ENCODE measurements around the gene EIF4G3.
A peak's percentile ranks its signal among the peaks of the same experiment; 100 is the strongest.
"Not testable (repeated sequence)": the region's sequence is repeated elsewhere in the genome, so short reads cannot be mapped to it uniquely, and the experiment has no call there.

EIF4G3 gene

DNA sequence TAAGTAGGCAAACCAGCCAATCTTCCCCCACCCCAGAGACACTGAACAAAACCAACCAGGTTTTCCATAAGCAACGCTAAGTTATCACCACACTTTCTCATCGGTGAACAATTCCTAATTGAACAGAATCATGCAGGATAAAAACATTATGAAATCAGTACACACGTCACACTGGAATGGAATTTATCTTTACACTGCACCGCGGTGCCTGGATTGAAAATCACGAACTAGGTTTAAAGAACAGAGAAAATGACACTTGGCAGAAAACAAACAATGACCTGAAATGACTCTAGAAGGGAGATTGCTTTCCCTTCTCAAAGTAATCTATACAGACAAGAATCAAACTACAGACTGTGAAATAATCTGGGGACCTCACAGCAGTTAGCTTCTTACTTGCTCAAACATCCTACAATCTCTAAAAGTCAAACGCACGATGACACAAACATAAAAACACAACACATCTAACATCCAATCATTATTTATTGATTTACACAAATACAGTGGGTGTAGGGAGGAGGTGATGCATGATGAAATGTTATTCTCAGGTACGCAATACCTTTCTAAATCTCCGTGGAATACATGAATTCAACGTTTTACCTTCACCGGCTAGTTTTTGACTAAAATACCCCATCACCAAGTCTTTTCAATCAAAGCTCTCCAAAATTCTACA is 1.9 kb downstream of the EIF4G3 start:
- peak; percentile 10 for ATAC-seq
- TF ChIP-seq SNAI2 (CRISPR knock-in tag; IDR thresholded peaks at IDR 0.05) (no peak), ZNF565 (CRISPR knock-in tag; conservative IDR thresholded peaks at IDR 0.05; ENCODE audit: low read depth) (no peak), ZFP30 (CRISPR knock-in tag; IDR thresholded peaks at IDR 0.05) (no peak), ARNTL (CRISPR knock-in tag; IDR thresholded peaks at IDR 0.05; ENCODE audit: borderline replicate concordance, low read depth) (no peak), OSR1 (CRISPR knock-in tag; IDR thresholded peaks at IDR 0.05) (no peak), ZFP3 (CRISPR knock-in tag; IDR thresholded peaks at IDR 0.05) (no peak), TOX (CRISPR knock-in tag; IDR thresholded peaks at IDR 0.05; ENCODE audit: borderline replicate concordance) (no peak)
- TF ChIP-seq, protein P1, sequence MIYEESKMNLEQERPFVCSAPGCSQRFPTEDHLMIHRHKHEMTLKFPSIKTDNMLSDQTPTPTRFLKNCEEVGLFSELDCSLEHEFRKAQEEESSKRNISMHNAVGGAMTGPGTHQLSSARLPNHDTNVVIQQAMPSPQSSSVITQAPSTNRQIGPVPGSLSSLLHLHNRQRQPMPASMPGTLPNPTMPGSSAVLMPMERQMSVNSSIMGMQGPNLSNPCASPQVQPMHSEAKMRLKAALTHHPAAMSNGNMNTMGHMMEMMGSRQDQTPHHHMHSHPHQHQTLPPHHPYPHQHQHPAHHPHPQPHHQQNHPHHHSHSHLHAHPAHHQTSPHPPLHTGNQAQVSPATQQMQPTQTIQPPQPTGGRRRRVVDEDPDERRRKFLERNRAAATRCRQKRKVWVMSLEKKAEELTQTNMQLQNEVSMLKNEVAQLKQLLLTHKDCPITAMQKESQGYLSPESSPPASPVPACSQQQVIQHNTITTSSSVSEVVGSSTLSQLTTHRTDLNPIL (CRISPR knock-in tag; IDR thresholded peaks at IDR 0.05; ENCODE audit: low read depth): no peak
- TF ChIP-seq, protein P2, sequence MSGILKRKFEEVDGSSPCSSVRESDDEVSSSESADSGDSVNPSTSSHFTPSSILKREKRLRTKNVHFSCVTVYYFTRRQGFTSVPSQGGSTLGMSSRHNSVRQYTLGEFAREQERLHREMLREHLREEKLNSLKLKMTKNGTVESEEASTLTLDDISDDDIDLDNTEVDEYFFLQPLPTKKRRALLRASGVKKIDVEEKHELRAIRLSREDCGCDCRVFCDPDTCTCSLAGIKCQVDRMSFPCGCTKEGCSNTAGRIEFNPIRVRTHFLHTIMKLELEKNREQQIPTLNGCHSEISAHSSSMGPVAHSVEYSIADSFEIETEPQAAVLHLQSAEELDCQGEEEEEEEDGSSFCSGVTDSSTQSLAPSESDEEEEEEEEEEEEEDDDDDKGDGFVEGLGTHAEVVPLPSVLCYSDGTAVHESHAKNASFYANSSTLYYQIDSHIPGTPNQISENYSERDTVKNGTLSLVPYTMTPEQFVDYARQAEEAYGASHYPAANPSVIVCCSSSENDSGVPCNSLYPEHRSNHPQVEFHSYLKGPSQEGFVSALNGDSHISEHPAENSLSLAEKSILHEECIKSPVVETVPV (CRISPR knock-in tag; IDR thresholded peaks at IDR 0.05): no peak

DNA sequence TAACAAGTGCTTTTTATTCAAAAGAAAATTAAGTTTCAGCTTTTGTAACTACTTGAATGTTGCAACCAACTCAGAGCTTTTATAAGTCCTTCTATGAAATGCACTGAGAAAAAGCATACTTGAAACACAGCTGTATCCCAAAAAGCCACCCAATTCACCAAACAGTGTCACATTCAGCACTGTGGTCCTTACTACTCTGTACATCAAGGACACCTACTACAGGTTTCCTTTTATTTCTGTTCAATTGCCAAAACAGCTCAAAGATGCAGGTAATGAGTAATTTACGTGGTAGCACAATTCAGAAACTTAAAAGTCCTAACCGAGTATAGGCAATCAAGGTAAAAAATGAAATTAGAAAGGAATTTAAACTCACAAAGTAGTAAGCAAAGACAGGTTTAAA is 2.5 kb downstream of the EIF4G3 start:
- no peak for TF ChIP-seq RARB (CRISPR knock-in tag; IDR thresholded peaks at IDR 0.05)
- ATAC-seq: no peak

DNA sequence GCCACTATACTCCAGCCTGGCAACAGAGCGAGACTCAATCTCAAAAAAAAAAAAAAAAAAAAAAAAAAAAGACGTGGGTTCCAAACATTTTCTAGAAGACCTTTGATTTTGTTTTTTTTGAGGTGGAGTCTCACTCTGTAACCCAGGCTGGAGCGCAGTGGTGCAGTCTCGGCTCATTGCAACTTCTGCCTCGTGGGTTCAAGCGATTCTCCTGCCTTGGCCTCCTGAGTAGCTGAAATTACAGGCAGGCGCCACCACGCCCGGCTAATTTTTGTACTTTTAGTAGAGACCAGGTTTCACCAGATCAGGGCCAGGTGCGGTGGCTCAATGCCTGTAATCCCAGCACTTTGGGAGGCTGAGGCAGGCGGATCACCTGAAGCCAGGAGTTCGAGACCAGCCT is 3.6 kb downstream of the EIF4G3 start:
- not testable (repeated sequence) for ATAC-seq

DNA sequence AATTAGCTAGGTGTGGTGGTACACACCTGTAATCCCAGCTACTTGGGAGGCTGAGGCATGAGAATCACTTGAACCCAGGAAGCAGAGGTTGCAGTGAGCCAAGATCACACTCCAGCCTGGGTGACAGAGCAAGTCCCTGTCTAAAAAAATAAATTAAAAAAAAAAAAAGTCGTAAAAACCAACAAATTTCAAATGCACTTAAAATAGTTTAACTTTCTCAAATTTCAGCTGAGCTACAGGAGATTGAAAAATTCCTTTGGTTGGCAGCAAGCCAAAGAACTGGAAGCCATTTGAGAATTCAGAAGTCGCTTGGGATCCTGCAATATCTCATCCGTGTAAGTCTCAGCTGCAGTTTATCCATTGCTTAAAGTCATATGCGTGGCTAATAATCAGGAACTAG is 5.9 kb downstream of the EIF4G3 start:
- peak; percentile 66 for ATAC-seq
- TF ChIP-seq ISL1 (CRISPR knock-in tag; IDR thresholded peaks at IDR 0.05): peak; percentile 49; the same call in 1 of the 2 replicates

DNA sequence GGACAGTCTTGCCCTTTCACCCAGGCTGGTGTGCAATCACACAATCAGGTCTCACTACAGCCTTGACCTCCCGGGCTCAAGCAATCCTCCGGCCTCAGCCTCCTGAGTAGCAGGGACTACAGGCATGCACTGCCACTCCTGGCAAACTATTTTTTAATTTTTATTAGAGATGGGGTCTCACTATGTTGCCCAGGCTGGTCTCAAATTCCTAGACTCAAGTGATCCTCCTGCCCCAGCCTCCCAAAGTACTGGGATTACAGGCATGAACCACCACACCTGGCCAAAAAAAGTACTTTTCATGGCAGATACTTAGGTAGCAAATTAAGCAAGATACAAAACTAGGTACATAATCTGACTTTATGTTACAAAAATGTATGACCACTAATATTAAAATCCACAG is 8.3 kb downstream of the EIF4G3 start:
- ATAC-seq: no peak
- TF ChIP-seq ESRRG (CRISPR knock-in tag; IDR thresholded peaks at IDR 0.05) (no peak), TCF4 (CRISPR knock-in tag; IDR thresholded peaks at IDR 0.05; ENCODE audit: borderline replicate concordance) (no peak), ZFP3 (CRISPR knock-in tag; IDR thresholded peaks at IDR 0.05) (no peak), RARB (CRISPR knock-in tag; IDR thresholded peaks at IDR 0.05) (no peak), ISL1 (CRISPR knock-in tag; IDR thresholded peaks at IDR 0.05) (no peak), ZNF565 (CRISPR knock-in tag; conservative IDR thresholded peaks at IDR 0.05; ENCODE audit: low read depth) (no peak), ZNF70 (CRISPR knock-in tag; IDR thresholded peaks at IDR 0.05) (no peak), SNAI2 (CRISPR knock-in tag; IDR thresholded peaks at IDR 0.05) (no peak), GLIS3 (CRISPR knock-in tag; IDR thresholded peaks at IDR 0.05) (no peak), CSDC2 (CRISPR knock-in tag; IDR thresholded peaks at IDR 0.05) (no peak), ZFP30 (CRISPR knock-in tag; IDR thresholded peaks at IDR 0.05) (no peak), OSR1 (CRISPR knock-in tag; IDR thresholded peaks at IDR 0.05) (no peak), ZNF8 (CRISPR knock-in tag; IDR thresholded peaks at IDR 0.05) (no peak), BACH2 (CRISPR knock-in tag; IDR thresholded peaks at IDR 0.05; ENCODE audit: borderline replicate concordance) (no peak)
- TF ChIP-seq, protein P1 (CRISPR knock-in tag; IDR thresholded peaks at IDR 0.05; ENCODE audit: low read depth): no peak
- TF ChIP-seq, protein P3, sequence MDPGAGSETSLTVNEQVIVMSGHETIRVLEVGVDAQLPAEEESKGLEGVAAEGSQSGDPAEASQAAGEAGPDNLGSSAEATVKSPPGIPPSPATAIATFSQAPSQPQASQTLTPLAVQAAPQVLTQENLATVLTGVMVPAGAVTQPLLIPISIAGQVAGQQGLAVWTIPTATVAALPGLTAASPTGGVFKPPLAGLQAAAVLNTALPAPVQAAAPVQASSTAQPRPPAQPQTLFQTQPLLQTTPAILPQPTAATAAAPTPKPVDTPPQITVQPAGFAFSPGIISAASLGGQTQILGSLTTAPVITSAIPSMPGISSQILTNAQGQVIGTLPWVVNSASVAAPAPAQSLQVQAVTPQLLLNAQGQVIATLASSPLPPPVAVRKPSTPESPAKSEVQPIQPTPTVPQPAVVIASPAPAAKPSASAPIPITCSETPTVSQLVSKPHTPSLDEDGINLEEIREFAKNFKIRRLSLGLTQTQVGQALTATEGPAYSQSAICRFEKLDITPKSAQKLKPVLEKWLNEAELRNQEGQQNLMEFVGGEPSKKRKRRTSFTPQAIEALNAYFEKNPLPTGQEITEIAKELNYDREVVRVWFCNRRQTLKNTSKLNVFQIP (CRISPR knock-in tag; IDR thresholded peaks at IDR 0.05; ENCODE audit: borderline replicate concordance, low read depth): no peak
- TF ChIP-seq, protein P4, sequence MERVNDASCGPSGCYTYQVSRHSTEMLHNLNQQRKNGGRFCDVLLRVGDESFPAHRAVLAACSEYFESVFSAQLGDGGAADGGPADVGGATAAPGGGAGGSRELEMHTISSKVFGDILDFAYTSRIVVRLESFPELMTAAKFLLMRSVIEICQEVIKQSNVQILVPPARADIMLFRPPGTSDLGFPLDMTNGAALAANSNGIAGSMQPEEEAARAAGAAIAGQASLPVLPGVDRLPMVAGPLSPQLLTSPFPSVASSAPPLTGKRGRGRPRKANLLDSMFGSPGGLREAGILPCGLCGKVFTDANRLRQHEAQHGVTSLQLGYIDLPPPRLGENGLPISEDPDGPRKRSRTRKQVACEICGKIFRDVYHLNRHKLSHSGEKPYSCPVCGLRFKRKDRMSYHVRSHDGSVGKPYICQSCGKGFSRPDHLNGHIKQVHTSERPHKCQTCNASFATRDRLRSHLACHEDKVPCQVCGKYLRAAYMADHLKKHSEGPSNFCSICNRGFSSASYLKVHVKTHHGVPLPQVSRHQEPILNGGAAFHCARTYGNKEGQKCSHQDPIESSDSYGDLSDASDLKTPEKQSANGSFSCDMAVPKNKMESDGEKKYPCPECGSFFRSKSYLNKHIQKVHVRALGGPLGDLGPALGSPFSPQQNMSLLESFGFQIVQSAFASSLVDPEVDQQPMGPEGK (CRISPR knock-in tag; IDR thresholded peaks at IDR 0.05; ENCODE audit: borderline replicate concordance): no peak
